SU-DHL-6 (cell line): Measurements from ENCODE around the gene GFER.

ENCODE experiments used
- CTCF ChIP-seq: fragments of 200-600 bp; sonication (generic); IDR thresholded peaks from one replicate; pipeline ENCODE4 v1.5.1; 2017; ENCODE audit warnings: antibody characterized with exemption, mild to moderate bottlenecking, low read length, moderate library complexity; ENCODE audit not compliant: insufficient read depth, poor library complexity, severe bottlenecking
- EZH2phosphoT487 ChIP-seq: fragments of 200-600 bp; sonication (generic), shearing (Covaris generic); conservative IDR thresholded peaks from 2 replicates; pipeline ENCODE4 v1.6.1; 2018; ENCODE audit warnings: mild to moderate bottlenecking, antibody characterized with exemption, low read length, moderate library complexity, mixed read lengths

GRCh38 chr16:2029350-2029749 is 45.4 kb downstream of the GFER start:
- TF ChIP-seq CTCF, result no peak
- no peak for TF ChIP-seq EZH2phosphoT487
